ENCODE results near the gene PADI3. TPM values are rescaled to one million over a fixed set of nuclear protein-coding genes. Genes with fewer than 3 reads are reported as not detected.

The PADI3 gene
- total RNA-seq, 1 experiment from 2014 or later, result 2.5 TPM

GRCh38 chr1:17230106-17230505 lies 18.8 kb upstream of the PADI3 start:
- H4K5ac ChIP-seq (ENCODE audit: insufficient read length, low read depth, low read length), result no peak overlapping the region
- H3K4ac ChIP-seq (ENCODE audit: low read depth, low read length), result no peak overlapping the region
- Mint-ChIP-seq H3K4me3 (no peak overlapping the region), H3K9me3 (no peaks in the 10 kb centered on the region), H3K27me3 (ENCODE audit: low read depth) (no peaks in the 10 kb centered on the region; the same call in 1 of the 2 replicates), H3K36me3 (ENCODE audit: insufficient read depth in 1 of 3, low read depth in 3 of 3) (no peaks in the 10 kb centered on the region), H3K27ac (no peak overlapping the region), H3K4me1 (peaks cover 5 to 9% of the 10 kb centered on the region in 2 experiments; a peak in 3 of 4 replicates)
- WGBS (ENCODE audit: extremely low coverage, insufficient read length, low lambda C conversion rate), result no CpG with 5 or more reads among the region's 10 CpGs
- H2BK5ac ChIP-seq (ENCODE audit: insufficient read length, low read length), result no peak overlapping the region
- H3K23ac ChIP-seq (ENCODE audit: insufficient read length, low read depth, low read length), result no peak overlapping the region
- no peaks in the 10 kb centered on the region for H4K20me1 ChIP-seq (ENCODE audit: control insufficient read depth, insufficient read depth, insufficient read length)
- H3K18ac ChIP-seq (ENCODE audit: insufficient read length, low read depth, low read length), result no peak overlapping the region
- H3K9me3 ChIP-seq (ENCODE audit: control insufficient read depth, low read depth, low read length), result no peaks in the 10 kb centered on the region
- H2AK5ac ChIP-seq (ENCODE audit: insufficient read length, low read length), result no peak overlapping the region
- no peak overlapping the region for H3K4me2 ChIP-seq (ENCODE audit: insufficient read depth, insufficient read length, low read length)
- DNase-seq, result no peak
- H2BK15ac ChIP-seq (ENCODE audit: low read depth, low read length), result no peak overlapping the region
- H3K4me1 ChIP-seq (ENCODE audit: insufficient read depth, low read length), result no peaks in the 10 kb centered on the region; the same call in 1 of the 2 replicates
- no peak overlapping the region for H4K8ac ChIP-seq (replicated peaks; ENCODE audit: insufficient read length, low read depth, low read length)
- no peaks in the 10 kb centered on the region for H3K23me2 ChIP-seq (ENCODE audit: insufficient read length, low read depth, low read length, poor library complexity, severe bottlenecking)
- no peak overlapping the region for H3T11ph ChIP-seq (ENCODE audit: low read length)
- H2BK12ac ChIP-seq (ENCODE audit: insufficient read length, low read depth, low read length), result no peak overlapping the region
- H3K56ac ChIP-seq (ENCODE audit: insufficient read length, low read depth, low read length), result no peak overlapping the region
- H2AFZ ChIP-seq (ENCODE audit: low read length), result no peak overlapping the region
- H2BK20ac ChIP-seq (ENCODE audit: low read depth, low read length, poor library complexity, severe bottlenecking), result no peak overlapping the region
- no peak overlapping the region for H2BK120ac ChIP-seq (ENCODE audit: low read depth, low read length, poor library complexity, severe bottlenecking)
- H3K79me1 ChIP-seq (ENCODE audit: insufficient read depth, low read depth, low read length, poor library complexity, severe bottlenecking), result no peaks in the 10 kb centered on the region
- no peak overlapping the region for H3K9ac ChIP-seq (ENCODE audit: extremely low read depth, insufficient read length, low read length)
- H3K79me2 ChIP-seq (ENCODE audit: insufficient read depth, low read length), result no peaks in the 10 kb centered on the region
- no peak for TF ChIP-seq CTCF (conservative IDR thresholded peaks at IDR 0.05)
- H4K91ac ChIP-seq (ENCODE audit: insufficient read length, low read depth, low read length), result no peak overlapping the region
- H3K27me3 ChIP-seq (ENCODE audit: insufficient read depth, low read length), result no peaks in the 10 kb centered on the region
- H3K27ac ChIP-seq (ENCODE audit: insufficient read length, low read depth, low read length), result no peak overlapping the region
- H3K14ac ChIP-seq (ENCODE audit: insufficient read depth, low read length), result no peak overlapping the region

All from H9 (cell line).